OCI-M2 (cell line): Measurements from ENCODE around the gene SIGLEC12.
"Not testable (repeated sequence)": the region's sequence is repeated elsewhere in the genome, so short reads cannot be mapped to it uniquely, and the experiment has no call there.

ENCODE experiments used
- DNase-seq: peaks from one replicate; lab custom pipeline; 2025; ENCODE audit not compliant: unreplicated experiment; lab: John Stamatoyannopoulos, UW

Gene SIGLEC12

GRCh38 chr19:51485960-51486660 lies 15.5 kb downstream of the SIGLEC12 start:
- no peak for DNase-seq

- no peak for DNase-seq
Measured at GRCh38 chr19:51480590-51480989, 21.0 kb downstream of the SIGLEC12 start.

- DNase-seq = no peak
Measured at GRCh38 chr19:51479531-51480331, 21.9 kb downstream of the SIGLEC12 start.

GRCh38 chr19:51478381-51479234 lies 23.0 kb downstream of the SIGLEC12 start, which contains the start of gene CEACAM18:
Gene CEACAM18, plus strand, starts transcription at chr19:51478539.
- no peak for DNase-seq

GRCh38 chr19:51477344-51477743 lies 24.3 kb downstream of the SIGLEC12 start:
- no peak for DNase-seq

GRCh38 chr19:51476164-51476563 lies 25.4 kb downstream of the SIGLEC12 start:
- DNase-seq = no peak

- DNase-seq = peak; percentile 62
Measured at GRCh38 chr19:51473009-51473707, 28.4 kb downstream of the SIGLEC12 start.

GRCh38 chr19:51472607-51473006 lies 29.0 kb downstream of the SIGLEC12 start:
- DNase-seq = no peak

GRCh38 chr19:51471527-51471926 lies 30.1 kb downstream of the SIGLEC12 start:
- no peak for DNase-seq

GRCh38 chr19:51470966-51471365 lies 30.6 kb downstream of the SIGLEC12 start:
- no peak for DNase-seq

- no peak for DNase-seq
Measured at GRCh38 chr19:51469629-51470028, 32.0 kb downstream of the SIGLEC12 start.

GRCh38 chr19:51469162-51469561 lies 32.4 kb downstream of the SIGLEC12 start:
- no peak for DNase-seq

- DNase-seq = no peak
Measured at GRCh38 chr19:51468545-51468920, 33.1 kb downstream of the SIGLEC12 start.

- DNase-seq = peak; percentile 81
Measured at GRCh38 chr19:51467864-51468544, 33.6 kb downstream of the SIGLEC12 start.

- no peak for DNase-seq
Measured at GRCh38 chr19:51466723-51467122, 34.9 kb downstream of the SIGLEC12 start.

- not testable (repeated sequence) for DNase-seq
Measured at GRCh38 chr19:51463976-51464581, 37.5 kb downstream of the SIGLEC12 start.

- no peak for DNase-seq
Measured at GRCh38 chr19:51462681-51463080, 38.9 kb downstream of the SIGLEC12 start.

- no peak for DNase-seq
Measured at GRCh38 chr19:51462276-51462675, 39.3 kb downstream of the SIGLEC12 start.

- no peak for DNase-seq
Measured at GRCh38 chr19:51461723-51462161, 39.9 kb downstream of the SIGLEC12 start.
